ENCODE data around the gene ZMYND12. TPM values are rescaled to one million over a fixed set of nuclear protein-coding genes. Genes with fewer than 3 reads are reported as not detected.

Gene ZMYND12
- polyA plus RNA-seq, 3 donors, result 4.0 to 5.5 (median 4.6) TPM

DNA sequence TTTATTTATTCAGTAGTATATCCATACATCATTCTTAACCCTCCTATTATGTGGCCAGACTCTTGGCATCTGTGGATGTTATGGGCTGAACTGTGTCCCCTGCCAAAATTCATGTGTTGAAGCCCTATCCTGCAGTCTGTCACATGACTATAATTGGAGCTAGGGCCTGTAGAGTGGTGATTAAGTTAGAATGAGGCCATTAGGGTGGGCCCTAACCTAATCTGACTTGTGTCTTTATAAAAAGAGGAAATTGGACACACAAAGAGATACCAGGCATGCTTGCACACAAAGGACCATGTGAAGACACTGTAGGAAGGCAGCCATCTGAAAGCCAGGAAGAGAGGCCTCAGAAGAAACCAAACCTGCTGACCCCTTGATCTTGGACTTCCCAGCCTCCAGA is 6.6 kb downstream of the ZMYND12 start:
- no peak for DNase-seq (ENCODE audit: low read depth in 3 of 3, low spot score in 2 of 3)

DNA sequence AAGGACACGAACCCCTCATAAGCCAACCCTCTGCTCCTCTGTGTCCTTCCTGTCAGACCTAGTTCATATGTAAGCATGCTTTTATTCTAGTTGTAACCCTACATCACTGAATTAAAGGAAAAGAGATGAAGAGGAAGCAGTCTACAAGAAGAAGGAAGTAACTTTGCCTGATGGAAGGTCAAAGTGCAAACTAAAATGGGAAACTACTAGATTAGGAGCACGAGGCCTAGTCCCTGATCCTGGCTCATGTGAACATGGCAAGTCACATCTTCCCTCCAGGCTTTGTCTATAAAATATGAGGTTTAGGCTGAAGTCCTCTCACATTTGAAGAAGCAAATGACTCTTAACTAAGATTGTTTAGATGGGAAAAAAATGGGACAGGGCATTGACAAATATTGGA is 13.2 kb downstream of the ZMYND12 start:
- DNase-seq (ENCODE audit: low read depth in 3 of 3, low spot score in 2 of 3), result no peak

DNA sequence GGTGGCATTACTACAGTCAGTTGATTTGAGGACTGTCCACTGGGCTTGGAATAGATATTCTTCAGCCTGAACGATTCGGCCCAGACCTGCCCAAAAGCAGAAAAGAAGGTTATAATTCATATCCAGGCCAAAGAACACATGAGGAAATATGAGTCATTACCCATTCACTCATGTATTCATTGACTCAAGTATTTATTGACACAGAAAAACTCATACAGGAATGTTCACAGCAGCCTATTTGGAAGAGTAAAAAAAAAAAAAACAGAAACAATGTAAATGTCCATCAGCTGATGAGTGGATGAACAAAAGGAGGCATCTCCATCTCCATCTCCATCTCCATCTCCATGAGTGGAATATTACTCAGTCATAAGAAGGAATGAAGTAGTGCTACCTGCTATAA is 15.9 kb downstream of the ZMYND12 start:
- no peak for DNase-seq (ENCODE audit: low read depth in 3 of 3, low spot score in 2 of 3)

DNA sequence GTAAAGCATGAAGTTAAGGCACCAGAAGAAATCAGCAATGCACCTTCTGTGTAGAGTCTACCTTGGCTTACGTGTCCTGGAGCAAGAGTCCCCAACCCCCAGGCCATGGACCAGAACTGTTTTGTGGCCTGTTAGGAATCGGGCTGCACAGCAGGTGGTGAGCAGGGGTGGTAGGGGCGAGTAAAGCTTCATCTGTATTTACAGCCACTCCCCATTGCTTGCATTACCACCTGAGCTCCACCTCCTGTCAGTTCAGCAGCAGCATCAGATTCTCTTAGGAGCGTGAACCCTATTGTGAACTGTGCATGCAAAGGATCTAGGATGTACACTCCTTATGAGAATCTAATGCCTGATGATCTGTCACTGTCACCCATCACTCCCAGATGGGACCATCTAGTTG is 21.5 kb downstream of the ZMYND12 start:
- DNase-seq (ENCODE audit: low read depth in 3 of 3, low spot score in 2 of 3), result no peak

DNA sequence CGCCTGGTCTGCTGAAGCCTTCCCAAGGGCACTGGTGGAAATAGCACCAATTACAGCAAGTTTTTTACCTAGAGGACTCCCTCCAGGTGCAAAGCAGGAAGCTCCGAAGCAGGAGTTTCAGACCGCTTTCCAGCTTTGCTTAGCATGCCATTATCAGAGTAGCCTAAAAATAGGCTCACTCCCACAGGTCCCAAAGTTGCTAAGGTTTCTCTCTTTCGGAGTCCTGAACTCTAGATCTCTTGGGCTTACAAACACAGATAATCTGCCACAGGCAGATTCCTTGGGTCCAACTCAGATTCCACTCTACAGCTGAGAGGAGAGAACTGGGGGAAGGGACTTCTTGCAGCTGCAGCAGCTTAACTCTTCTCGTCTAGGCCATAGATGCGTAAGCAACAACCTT is 22.5 kb downstream of the ZMYND12 start:
- no peak for DNase-seq (ENCODE audit: low read depth in 3 of 3, low spot score in 2 of 3)

DNA sequence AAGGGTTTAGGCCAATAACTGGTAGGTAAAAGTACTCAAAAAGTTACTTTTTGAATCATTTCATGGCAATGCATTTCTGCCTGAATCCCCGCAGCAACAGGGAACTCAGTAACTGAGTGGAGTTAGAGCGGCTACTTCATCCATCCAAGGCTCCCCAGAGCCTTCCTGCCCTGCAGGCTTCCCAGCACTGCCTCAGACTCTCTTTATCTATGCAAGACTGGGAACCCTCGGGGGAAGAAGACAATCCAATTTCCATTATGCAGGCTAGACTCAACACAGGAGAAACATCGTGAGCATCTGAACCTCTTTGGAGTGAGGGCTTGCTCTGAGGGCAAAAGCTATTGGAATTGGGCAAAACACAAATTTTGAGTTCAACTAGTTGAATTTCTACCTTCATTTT is 23.1 kb downstream of the ZMYND12 start:
- DNase-seq (ENCODE audit: low read depth in 3 of 3, low spot score in 2 of 3), result no peak

DNA sequence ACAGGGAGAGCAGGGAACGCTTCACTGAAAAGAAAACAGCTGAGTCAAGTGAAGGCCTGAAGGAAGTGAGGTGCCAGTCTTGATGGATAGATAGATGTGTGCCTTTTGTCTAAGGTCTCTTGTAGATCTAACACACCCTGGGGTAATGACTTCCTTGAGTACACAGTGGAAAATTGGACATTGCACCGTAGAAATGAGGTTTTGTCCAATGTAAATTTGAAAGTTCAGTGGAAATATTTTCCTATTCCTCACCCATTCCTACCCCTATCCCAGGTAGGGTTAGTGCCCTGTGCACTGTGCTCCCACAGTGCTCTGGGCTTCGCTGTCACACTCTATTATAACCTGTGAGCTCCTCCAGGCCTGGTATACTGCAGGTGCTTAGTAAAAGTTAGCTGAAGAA is 24.3 kb downstream of the ZMYND12 start:
- DNase-seq (ENCODE audit: low read depth in 3 of 3, low spot score in 2 of 3), result no peak

DNA sequence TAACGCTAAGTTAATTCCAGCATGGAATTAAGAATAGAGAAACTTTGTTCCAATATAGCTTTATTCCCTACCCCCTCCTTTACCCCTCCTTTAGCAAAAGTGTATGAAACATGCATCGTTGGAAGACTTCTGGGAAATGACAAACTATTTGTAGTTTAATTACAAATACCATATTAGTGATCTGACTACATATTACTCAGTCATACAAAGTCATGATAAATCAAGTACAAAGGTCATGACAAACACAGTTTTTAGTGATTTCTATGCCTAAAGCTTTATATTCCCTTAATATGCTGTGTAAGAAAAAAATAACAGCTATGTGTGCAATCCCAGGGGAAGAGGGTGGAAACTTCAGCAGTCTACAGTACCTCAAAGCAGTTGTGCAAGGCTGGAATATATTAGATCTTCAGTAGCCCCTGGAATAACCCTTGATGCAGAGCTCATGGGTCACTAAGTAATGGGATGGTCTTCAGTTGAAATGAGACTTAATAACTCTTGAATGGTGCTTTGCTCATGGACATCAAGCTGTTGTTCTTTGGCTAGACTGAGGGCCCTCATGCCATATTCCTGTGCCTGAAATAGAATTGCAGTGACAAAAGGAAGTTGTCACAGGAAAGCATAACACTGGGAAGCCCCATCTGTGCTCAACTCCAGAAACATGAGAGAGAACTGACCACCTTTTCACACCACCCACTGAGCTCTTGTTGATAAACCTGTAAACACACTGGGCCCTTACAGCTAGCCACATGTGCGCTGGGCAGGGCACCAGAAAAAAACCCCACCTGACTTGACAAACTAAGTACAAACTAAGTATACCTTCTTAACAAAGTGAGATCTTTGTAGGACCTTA is 25.3 kb downstream of the ZMYND12 start:
- no peak for DNase-seq (ENCODE audit: low read depth in 3 of 3, low spot score in 2 of 3)

DNA sequence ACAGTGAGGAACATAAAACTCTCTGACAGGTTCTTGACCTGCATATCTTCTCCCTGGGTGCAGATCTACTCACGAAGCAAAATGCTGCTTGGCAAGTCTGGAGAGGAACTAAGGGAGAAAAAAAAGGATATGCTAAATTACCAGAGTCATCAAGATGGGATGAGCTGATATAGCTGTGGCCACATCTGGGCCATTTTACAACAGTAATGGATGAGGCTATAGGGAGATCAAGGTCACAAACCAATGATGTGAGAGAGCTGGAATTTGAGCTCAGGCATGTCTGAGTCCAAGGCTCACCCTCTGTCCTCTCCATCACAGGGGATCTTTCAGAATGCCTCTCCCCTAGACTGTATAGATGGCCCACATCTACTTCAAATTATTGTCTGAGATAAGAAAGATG is 26.2 kb downstream of the ZMYND12 start:
- DNase-seq (ENCODE audit: low read depth in 3 of 3, low spot score in 2 of 3), result no peak

DNA sequence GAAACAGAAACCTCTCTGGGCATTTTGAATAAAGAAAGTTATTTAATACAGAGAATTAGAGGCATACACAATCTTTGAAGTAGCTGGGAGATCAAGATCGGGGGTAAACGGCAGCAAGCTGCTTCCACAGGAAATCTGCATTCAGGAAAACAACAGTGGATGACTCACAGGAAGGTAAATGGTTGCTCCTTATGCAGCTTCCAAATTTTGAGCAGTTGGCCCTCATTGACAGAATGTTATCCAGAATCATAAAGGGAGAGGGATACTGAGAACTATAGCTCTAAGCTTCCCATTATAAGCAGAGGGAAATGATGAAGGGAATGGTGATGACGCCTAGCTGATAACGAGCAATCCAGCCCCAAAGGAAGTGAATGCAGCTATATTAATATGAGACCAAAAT is 28.6 kb downstream of the ZMYND12 start:
- DNase-seq (ENCODE audit: low read depth in 3 of 3, low spot score in 2 of 3), result no peak

DNA sequence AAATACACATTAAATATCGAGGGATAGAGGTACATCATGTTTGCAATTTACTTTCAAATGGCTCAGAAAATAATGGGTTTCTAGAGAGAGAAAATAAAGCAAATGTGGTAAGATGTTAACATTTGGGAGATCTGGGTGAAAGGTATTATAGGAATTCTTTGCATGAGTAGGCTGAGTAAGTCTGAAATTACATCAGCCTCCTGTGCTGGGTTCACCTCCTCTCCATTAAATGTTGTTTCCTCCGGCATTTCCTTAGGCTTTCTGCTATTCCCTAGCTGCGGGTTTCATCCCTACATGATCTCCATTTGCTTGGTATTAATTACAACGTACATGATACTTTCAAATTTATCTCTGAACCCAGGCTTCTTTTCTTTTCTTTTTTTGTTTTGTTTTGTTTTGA is 31.6 kb downstream of the ZMYND12 start:
- no peak for DNase-seq (ENCODE audit: low read depth in 3 of 3, low spot score in 2 of 3)

DNA sequence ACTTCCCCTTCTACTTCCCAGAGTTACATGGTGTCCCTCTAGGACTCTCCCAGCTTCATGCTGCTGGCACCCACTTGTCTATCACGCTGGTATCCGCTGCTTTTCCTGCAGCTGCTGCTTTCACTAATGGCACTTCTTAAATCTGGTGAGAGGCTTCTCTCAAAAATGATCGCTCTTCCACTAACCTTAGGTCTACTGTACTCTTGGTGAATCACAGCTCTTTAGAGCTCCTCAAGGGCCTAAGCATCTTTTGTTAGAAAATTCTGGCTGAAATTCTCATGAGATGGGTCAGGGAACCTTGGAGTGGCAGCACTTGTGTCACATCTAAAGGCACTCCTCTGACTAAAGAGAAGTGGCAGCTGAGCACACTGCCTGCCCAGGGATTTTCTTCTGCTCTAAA is 32.1 kb downstream of the ZMYND12 start:
- DNase-seq (ENCODE audit: low read depth in 3 of 3, low spot score in 2 of 3), result no peak

DNA sequence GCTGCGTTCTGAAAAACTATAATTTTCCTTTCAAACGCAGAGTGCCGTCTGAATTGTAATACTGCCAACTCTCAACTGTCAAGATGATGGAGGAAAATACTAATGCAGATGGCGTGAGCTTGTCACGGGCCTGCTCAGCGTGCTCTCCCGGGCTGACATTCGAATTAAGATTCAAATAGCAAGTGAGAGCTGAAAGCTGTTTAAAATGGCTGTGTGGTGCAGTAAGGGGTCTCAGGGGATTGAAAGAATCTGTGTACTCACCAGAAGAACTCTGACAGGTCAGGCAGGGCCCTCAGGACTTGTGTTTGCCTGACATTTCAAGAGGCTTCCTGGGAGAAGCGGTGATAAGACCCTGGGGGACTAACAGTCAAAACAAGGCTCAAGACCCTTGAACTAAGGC is 33.1 kb downstream of the ZMYND12 start:
- no peak for DNase-seq (ENCODE audit: low read depth in 3 of 3, low spot score in 2 of 3)

DNA sequence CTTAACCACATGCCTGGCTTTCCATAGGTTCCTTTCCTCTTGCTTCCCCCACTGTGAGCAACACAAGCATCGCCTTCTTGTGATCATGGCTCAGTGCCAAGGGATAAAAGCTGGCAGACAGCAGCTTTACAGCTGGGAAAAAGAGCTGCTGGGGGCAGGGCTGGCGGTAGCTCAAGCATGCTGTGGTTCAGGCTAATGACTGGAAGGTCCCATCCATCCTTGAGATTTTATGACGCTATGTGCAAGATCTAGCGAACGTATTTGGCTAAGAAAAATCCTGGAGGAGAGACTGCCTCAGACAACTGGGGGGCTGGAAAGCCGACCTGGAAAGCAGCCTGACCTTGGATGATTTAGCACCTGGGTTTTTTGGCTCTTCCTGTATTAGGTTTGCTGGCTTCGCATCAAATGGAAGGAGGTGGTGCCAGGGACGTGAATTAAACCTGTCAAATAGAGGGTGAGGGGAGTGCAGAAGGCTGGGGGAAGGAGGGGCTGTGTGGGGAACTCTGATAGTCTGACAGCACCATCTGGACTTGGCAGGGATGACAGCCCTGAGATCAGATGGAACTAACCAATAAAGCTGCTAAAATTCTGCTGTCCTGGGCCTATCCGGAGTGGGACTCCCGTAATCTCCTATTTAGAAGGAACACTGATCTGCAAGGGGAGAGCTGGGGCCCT is 34.8 kb downstream of the ZMYND12 start:
- peak; percentile 79 to 91 (median 83) for DNase-seq (ENCODE audit: low read depth in 3 of 3, low spot score in 2 of 3)

DNA sequence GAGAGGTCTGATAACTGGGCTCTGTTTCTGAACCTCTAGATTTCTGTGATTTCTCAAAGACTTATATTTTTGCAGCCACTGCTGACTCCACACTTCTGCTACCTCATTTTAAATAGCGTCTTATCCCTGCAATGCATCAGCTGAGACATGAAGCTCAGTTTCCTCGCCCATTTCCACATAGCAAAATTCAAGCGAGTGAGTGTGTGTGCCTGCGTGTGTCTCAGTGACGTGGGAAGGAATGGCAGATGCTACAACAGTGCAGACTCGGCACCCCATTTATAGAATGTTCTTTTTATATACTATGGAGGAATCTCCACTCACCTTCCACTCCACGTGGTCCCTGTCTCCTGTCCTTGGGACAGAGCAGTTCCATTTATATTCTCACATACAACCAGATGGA is 35.7 kb downstream of the ZMYND12 start:
- no peak for DNase-seq (ENCODE audit: low read depth in 3 of 3, low spot score in 2 of 3)

DNA sequence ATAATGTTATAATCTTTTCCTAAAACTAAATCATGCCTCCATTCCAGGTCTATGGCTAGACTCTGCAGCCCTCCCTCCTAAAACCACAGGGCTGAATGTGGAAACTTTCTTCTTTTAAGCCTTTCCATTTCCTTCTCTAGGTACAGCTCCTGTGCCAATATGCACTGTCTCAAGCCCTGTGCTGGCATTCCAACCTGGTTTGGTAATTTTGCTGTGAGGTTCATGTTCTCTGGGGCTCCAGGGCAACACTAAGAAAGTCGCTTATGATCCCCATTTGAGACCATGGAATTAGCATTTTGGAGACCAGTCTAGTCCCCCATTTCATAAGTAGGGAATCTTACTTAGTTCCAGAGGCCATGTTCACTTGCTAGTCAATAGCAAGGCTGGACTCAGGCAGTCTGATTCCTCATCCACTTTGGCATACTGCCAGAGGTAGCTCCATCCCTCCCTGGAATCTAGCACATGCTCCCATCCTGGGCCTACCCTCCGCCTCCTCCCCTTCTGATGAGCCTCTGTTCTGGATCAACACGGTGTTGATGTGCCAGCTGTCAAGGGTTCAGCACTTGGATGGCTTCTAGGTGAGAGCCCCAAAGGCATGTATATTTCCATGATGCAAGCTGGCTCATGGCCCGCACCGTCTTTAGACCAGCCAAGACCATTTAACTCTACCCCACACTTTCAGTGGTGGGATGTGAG is 36.5 kb downstream of the ZMYND12 start:
- no peak for DNase-seq (ENCODE audit: low read depth in 3 of 3, low spot score in 2 of 3)

DNA sequence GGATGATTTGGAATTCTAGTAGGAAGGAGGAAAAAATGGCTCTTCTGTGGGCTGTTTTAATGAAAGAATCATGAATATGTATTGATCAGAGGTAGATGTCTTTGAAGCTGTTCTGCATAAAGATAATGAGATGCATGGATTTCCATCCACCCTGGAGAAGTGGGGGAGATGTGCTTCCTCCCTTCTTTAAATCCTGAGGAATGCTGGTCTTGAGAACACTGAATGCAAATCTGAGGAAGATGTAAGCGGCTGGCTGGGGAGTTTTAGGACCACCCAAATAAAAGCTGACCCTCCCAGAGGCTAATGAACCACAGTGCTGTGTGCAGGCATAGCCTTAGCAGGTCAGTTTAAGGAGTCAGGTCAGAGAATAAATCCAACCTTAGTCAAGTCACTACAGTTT is 37.3 kb downstream of the ZMYND12 start:
- DNase-seq (ENCODE audit: low read depth in 3 of 3, low spot score in 2 of 3), result no peak

DNA sequence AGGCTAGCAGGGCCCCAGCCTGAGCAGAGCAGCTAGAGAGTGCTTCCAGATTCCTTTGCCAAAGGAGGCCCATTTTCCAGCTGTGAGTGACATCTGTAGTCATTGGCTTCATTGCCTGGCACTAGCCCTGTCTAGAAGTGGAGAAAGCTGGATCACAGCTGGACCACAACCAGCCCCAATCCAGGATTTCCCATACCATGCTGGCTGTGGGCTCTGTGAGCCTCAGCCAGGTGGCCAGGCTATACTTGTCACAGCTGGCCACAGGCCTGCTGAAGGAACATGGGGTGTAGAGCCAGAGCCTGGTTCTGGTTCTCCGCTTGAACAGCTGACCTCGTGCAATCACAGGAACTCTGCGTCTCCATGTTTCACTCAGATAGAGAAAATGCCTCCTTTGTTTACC is 38.7 kb downstream of the ZMYND12 start:
- DNase-seq (ENCODE audit: low read depth in 3 of 3, low spot score in 2 of 3), result no peak

DNA sequence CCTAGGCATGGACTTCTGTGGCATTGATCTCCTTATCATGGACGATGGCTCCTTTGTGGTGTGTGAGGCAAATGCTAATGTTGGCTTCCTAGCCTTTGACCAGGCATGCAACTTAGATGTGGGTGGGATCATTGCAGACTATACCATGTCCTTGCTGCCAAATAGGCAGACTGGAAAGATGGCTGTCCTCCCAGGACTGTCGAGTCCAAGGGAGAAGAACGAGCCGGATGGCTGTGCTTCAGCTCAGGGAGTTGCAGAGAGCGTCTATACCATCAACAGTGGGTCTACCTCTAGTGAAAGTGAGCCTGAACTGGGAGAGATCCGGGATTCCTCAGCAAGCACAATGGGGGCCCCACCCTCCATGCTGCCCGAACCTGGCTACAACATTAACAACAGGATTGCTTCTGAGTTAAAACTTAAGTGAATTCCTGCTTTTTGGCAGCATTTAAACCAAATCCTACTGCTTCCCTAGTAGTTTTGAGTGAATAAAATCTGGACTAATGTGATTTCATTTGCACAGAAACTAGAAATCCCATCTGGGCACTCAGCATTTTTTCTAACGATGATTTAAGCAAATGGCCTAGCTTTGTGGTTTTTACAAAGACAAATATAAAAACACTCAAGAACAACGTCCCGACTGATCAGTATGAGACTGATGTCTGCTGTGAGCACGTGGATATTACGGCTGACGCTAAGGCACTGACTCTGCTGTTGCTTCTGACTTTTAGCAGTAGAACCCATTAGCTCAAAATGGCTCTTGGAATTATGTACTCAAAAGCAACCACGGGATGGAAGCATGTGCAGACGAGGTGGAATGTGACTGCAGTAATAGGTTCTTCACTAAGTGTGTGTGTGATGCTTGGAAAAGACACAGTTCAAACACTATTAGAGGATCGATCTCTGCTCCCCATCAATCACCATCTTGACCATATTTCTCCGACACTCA is 41.0 kb downstream of the ZMYND12 start:
- no peak for DNase-seq (ENCODE audit: low read depth in 3 of 3, low spot score in 2 of 3)

DNA sequence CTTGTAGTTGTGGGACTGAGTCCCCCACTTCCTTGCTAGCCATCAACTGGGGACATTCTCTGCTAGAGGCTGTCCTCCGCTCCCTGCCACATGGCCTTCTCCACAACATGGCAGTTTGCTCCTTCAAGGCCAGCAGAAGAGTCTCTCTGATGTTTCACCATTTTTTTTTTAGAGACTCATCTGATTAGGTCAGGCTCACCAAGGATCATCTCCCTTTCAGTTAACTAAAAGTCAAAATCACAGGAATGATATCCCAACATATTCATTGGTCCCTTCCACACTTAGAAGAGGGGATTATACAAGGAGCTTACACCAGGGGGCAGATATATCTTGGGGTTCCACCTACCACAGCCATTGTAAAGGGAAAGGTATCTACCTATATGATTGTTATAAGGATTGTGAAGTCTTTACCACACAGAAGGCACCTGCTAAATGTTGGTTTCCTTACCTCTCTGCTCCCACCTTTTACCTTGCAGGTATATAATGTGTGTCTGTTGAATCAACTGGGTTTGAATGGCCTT is 51.9 kb downstream of the ZMYND12 start:
- DNase-seq (ENCODE audit: low read depth in 3 of 3, low spot score in 2 of 3), result no peak

All from right renal cortex interstitium (tissue), 3 donors.